Mesothelial cell of epicardium (in vitro differentiated cells): Measurements from ENCODE around the gene JARID2. TPM values are rescaled to one million over a fixed set of nuclear protein-coding genes. Genes with fewer than 3 reads are reported as not detected.

Source experiments
- DNase-seq, 2 experiments: peaks; one replicate each; pipeline ENCODE4 v3.0.0; 2021; ENCODE audit warnings: low spot score in 2 of 2; ENCODE audit not compliant: unreplicated experiment in 2 of 2
- H3K27ac Mint-ChIP-seq: 2 replicates; pipeline ENCODE4 v1.8.0; 2021; ENCODE audit warnings: mixed read lengths
- H3K27me3 Mint-ChIP-seq: 2 replicates; pipeline ENCODE4 v1.8.0; 2021; ENCODE audit warnings: low read depth, mixed read lengths
- H3K36me3 Mint-ChIP-seq: 2 replicates; pipeline ENCODE4 v1.8.0; 2021; ENCODE audit warnings: mixed read lengths
- H3K4me1 Mint-ChIP-seq: 2 replicates; pipeline ENCODE4 v1.8.0; 2021; ENCODE audit warnings: mixed read lengths
- H3K4me3 Mint-ChIP-seq: 2 replicates; pipeline ENCODE4 v1.8.0; 2021; ENCODE audit warnings: mild to moderate bottlenecking, moderate library complexity, mixed read lengths
- H3K9me3 Mint-ChIP-seq: 2 replicates; pipeline ENCODE4 v1.8.0; 2021; ENCODE audit warnings: mixed read lengths
- total RNA-seq: library from RNA; stranded (reverse); gene quantifications from 3 replicates; pipeline ENCODE4 v1.2.1, GENCODE V29; 2021
- TF ChIP-seq, protein P1 (sequence below): fragments of 200-600 bp; sonication (generic); IDR thresholded peaks from one replicate; pipeline ENCODE4 v1.5.0; 2021; ENCODE audit warnings: antibody characterized with exemption; ENCODE audit not compliant: unreplicated experiment

Gene JARID2
- total RNA-seq, 1 donor from 2014 or later = 35.3 TPM

DNA sequence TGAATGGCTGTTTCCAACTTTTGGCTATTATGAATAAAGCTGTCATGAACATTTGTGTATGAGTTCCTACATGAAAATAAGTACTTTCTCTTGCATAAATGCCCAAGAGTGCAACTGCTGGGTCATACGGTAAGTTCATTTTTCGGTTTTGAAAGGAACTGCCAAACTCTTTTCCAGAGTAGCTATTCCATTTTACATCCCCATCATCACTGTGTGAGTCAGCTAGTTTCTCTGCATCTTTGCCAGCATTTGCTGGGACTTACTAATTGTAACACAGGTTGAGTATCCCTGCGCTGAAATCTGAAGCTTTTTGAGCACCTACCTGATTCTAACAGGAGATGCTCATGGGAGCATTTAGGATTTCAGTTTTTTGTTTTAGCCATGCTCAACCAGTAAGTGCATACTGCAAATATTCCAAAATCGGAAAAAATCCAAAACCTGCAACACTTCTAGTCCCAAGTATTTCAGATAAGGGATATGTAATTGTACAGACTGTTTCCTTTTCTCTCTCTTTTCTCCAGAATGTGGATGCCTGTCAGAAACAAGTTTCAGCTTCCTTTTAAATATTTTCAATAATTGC lies 298.5 kb downstream of the JARID2 start:
- Mint-ChIP-seq H3K27ac (no peak overlapping the region), H3K27me3 (no peaks in the 10 kb centered on the region), H3K4me3 (no peak overlapping the region), H3K9me3 (peaks cover 10% of the 10 kb centered on the region), H3K4me1 (peaks cover 24% of the 10 kb centered on the region), H3K36me3 (no peaks in the 10 kb centered on the region)
- TF ChIP-seq, protein P1, sequence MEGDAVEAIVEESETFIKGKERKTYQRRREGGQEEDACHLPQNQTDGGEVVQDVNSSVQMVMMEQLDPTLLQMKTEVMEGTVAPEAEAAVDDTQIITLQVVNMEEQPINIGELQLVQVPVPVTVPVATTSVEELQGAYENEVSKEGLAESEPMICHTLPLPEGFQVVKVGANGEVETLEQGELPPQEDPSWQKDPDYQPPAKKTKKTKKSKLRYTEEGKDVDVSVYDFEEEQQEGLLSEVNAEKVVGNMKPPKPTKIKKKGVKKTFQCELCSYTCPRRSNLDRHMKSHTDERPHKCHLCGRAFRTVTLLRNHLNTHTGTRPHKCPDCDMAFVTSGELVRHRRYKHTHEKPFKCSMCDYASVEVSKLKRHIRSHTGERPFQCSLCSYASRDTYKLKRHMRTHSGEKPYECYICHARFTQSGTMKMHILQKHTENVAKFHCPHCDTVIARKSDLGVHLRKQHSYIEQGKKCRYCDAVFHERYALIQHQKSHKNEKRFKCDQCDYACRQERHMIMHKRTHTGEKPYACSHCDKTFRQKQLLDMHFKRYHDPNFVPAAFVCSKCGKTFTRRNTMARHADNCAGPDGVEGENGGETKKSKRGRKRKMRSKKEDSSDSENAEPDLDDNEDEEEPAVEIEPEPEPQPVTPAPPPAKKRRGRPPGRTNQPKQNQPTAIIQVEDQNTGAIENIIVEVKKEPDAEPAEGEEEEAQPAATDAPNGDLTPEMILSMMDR = no peak
- DNase-seq = no peak

DNA sequence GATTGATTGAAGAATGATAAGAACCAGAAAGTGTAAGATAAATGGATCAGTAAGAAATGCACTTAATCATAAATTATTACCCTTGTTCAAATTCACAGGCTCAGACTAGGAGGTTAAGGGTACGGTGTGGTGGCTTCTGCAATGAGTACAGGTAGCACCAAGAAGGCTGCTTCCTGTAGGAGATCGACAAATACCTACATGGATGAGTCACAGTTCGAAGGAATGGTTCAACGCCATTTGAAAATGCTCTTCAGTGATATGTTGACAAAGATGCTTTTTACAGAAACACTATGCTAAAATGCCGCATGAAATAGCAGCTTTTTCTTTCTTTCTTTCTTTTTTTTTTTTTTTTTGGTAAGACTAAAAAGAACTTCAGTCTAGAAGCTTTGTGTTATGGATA lies 300.7 kb downstream of the JARID2 start:
- TF ChIP-seq, protein P1 = no peak
- no peaks in the 10 kb centered on the region for H3K27me3 Mint-ChIP-seq
- no peak overlapping the region for H3K27ac Mint-ChIP-seq
- H3K36me3 Mint-ChIP-seq = no peaks in the 10 kb centered on the region
- H3K9me3 Mint-ChIP-seq = peaks cover 10% of the 10 kb centered on the region
- no peak for DNase-seq
- no peak overlapping the region for H3K4me3 Mint-ChIP-seq
- peaks cover 16% of the 10 kb centered on the region for H3K4me1 Mint-ChIP-seq

DNA sequence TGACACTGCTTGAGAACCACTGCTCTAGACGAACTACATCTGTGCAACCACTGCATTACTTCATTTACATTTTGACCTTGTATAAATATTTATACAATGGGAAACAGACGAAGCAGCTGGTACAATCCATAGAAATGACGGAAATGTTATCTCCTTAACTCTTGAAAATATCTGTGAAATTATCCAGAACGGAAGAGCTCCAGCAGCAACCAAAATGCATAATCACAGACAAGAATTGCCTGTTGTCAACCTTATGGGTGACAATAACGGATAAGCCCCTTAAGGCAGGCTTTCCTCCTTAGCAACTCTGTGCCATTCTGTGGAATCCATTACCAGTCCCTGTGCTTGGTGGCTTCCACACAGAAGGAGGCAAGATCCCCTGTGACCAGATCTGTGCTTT lies 301.5 kb downstream of the JARID2 start:
- Mint-ChIP-seq H3K4me1 (peaks cover 22% of the 10 kb centered on the region), H3K27ac (no peak overlapping the region), H3K9me3 (peaks cover 10% of the 10 kb centered on the region), H3K27me3 (no peaks in the 10 kb centered on the region), H3K36me3 (no peaks in the 10 kb centered on the region), H3K4me3 (no peak overlapping the region)
- no peak for DNase-seq
- TF ChIP-seq, protein P1 = no peak

DNA sequence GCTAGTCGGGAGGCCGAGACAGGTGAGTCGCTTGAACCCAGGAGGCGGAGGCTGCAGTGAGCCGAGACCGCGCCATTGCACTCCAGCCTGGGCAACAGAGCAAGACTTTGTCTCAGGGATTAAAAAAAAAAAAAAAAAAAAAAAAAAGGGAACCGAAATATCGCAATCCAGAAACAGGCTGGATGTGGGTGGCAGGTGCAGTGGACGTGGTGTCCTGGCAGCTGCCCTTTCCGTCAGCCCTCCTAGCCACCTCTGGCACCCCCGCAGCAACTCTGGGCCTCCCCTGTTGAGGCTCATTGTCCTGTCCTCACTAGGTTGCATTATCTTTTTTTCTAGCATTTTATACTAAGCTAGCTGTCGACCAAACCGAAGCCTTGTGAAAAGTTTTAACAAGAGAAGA lies 303.5 kb downstream of the JARID2 start:
- Mint-ChIP-seq H3K9me3 (no peaks in the 10 kb centered on the region), H3K4me1 (peaks cover 29% of the 10 kb centered on the region)
- DNase-seq = no peak

DNA sequence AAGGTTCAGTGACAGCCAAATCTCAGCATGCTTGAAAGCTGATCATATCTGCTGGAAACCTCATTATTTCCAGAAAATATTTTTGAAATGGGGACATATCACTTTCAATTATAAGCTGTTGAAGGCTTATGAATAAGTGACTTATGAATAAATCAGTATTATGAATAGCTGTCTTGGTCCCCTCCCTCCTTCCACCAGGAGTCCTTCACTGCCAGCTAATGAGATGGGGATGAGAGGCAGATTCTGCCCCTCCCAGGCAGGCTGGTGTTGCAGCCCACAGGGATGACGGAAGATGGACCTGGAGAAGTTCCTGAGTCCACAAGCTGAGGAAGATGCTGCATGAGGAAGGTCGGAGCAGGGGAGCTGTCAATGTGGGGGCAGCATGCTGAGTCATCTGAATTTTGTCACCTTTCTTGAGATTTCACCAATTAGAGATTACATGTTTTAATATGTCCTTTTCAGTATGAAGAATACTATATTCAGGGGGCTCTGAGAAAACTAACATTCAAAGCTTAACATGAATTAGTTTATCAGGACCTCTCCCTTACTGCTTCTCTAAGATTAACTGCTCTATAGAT lies 304.8 kb downstream of the JARID2 start:
- H3K36me3 Mint-ChIP-seq = no peaks in the 10 kb centered on the region
- no peak overlapping the region for H3K4me3 Mint-ChIP-seq
- DNase-seq = no peak
- peaks cover 32% of the 10 kb centered on the region for H3K4me1 Mint-ChIP-seq
- H3K27ac Mint-ChIP-seq = no peak overlapping the region
- no peaks in the 10 kb centered on the region for H3K27me3 Mint-ChIP-seq
- H3K9me3 Mint-ChIP-seq = no peaks in the 10 kb centered on the region
- TF ChIP-seq, protein P1 = no peak

More for the DNA sequence above, 303.5 kb downstream of the JARID2 start:
- Mint-ChIP-seq H3K27me3 (no peaks in the 10 kb centered on the region), H3K27ac (no peak overlapping the region), H3K4me3 (no peak overlapping the region), H3K36me3 (no peaks in the 10 kb centered on the region)
- TF ChIP-seq, protein P1 = no peak
